ENCODE results near the gene CTNNA3.

- TF ChIP-seq CTCF (conservative IDR thresholded peaks at IDR 0.05; ENCODE audit: low read length): no peak
- TF ChIP-seq EZH2phosphoT487 (IDR thresholded peaks at IDR 0.05; ENCODE audit: borderline replicate concordance): no peak
These were observed 168.6 kb downstream of the CTNNA3 start for GRCh38 chr10:67527351-67527750.
